ENCODE measurements around the gene BLM. TPM values are rescaled to one million over a fixed set of nuclear protein-coding genes. Genes with fewer than 3 reads are reported as not detected.
"Not testable (repeated sequence)": the region's sequence is repeated elsewhere in the genome, so short reads cannot be mapped to it uniquely, and the experiment has no call there.

Gene BLM
- total RNA-seq, 3 donors from 2014 or later = 21.4 to 25.6 (median 23.5) TPM

- H3K27me3 Mint-ChIP-seq (ENCODE audit: low read depth) = peaks cover 2% of the 10 kb centered on the region
- no peak for ATAC-seq
- no peak for DNase-seq
- H3K36me3 Mint-ChIP-seq (ENCODE audit: insufficient read depth) = no peaks in the 10 kb centered on the region
- H3K4me3 Mint-ChIP-seq = no peak overlapping the region
- H3K4me1 Mint-ChIP-seq (ENCODE audit: low read depth) = peaks cover 20% of the 10 kb centered on the region
- H3K9me3 Mint-ChIP-seq = no peaks in the 10 kb centered on the region
Measured at GRCh38 chr15:90684281-90684680, 32.9 kb upstream of the BLM start.

- H3K4me1 Mint-ChIP-seq (ENCODE audit: low read depth) = peaks cover 17% of the 10 kb centered on the region
- H3K36me3 Mint-ChIP-seq (ENCODE audit: insufficient read depth) = no peaks in the 10 kb centered on the region
- ATAC-seq = no peak
- no peak for DNase-seq
- H3K4me3 Mint-ChIP-seq = no peak overlapping the region
- H3K27me3 Mint-ChIP-seq (ENCODE audit: low read depth) = peaks cover 2% of the 10 kb centered on the region
- no peaks in the 10 kb centered on the region for H3K9me3 Mint-ChIP-seq
Measured at GRCh38 chr15:90685591-90686434, 31.3 kb upstream of the BLM start.

GRCh38 chr15:90686435-90687218, 30.5 kb upstream of the BLM start:
- peaks cover 17% of the 10 kb centered on the region for H3K4me1 Mint-ChIP-seq (ENCODE audit: low read depth)
- no peak for DNase-seq
- H3K27me3 Mint-ChIP-seq (ENCODE audit: low read depth) = peaks cover 2% of the 10 kb centered on the region
- ATAC-seq = peak; percentile 95
- no peak overlapping the region for H3K4me3 Mint-ChIP-seq
- no peaks in the 10 kb centered on the region for H3K36me3 Mint-ChIP-seq (ENCODE audit: insufficient read depth)
- no peaks in the 10 kb centered on the region for H3K9me3 Mint-ChIP-seq

GRCh38 chr15:90689326-90689961, 27.7 kb upstream of the BLM start:
- peaks cover 18% of the 10 kb centered on the region for H3K4me1 Mint-ChIP-seq (ENCODE audit: low read depth)
- not testable (repeated sequence) for H3K4me3 Mint-ChIP-seq; H3K36me3 Mint-ChIP-seq (ENCODE audit: insufficient read depth); H3K27me3 Mint-ChIP-seq (ENCODE audit: low read depth); DNase-seq; H3K9me3 Mint-ChIP-seq; ATAC-seq

GRCh38 chr15:90690585-90690984, 26.6 kb upstream of the BLM start:
- Mint-ChIP-seq H3K4me3 (no peak overlapping the region), H3K4me1 (ENCODE audit: low read depth) (peaks cover 15% of the 10 kb centered on the region), H3K36me3 (ENCODE audit: insufficient read depth) (no peaks in the 10 kb centered on the region), H3K27me3 (ENCODE audit: low read depth) (no peaks in the 10 kb centered on the region), H3K9me3 (no peaks in the 10 kb centered on the region)
- DNase-seq = no peak
- ATAC-seq = no peak

GRCh38 chr15:90691369-90691768, 25.8 kb upstream of the BLM start:
- Mint-ChIP-seq H3K4me1 (ENCODE audit: low read depth) (peaks cover 10% of the 10 kb centered on the region), H3K4me3 (no peak overlapping the region), H3K9me3 (no peaks in the 10 kb centered on the region), H3K36me3 (ENCODE audit: insufficient read depth) (no peaks in the 10 kb centered on the region), H3K27me3 (ENCODE audit: low read depth) (no peaks in the 10 kb centered on the region)
- ATAC-seq = no peak
- no peak for DNase-seq

GRCh38 chr15:90691982-90692773, 25.0 kb upstream of the BLM start:
- ATAC-seq (no peak), DNase-seq (no peak)
- Mint-ChIP-seq H3K36me3 (ENCODE audit: insufficient read depth) (no peaks in the 10 kb centered on the region), H3K4me1 (ENCODE audit: low read depth) (peaks cover 2% of the 10 kb centered on the region), H3K9me3 (no peaks in the 10 kb centered on the region), H3K4me3 (no peak overlapping the region), H3K27me3 (ENCODE audit: low read depth) (no peaks in the 10 kb centered on the region)

- peaks cover 1% of the 10 kb centered on the region for H3K4me1 Mint-ChIP-seq (ENCODE audit: low read depth)
- H3K36me3 Mint-ChIP-seq (ENCODE audit: insufficient read depth) = no peaks in the 10 kb centered on the region
Measured at GRCh38 chr15:90694987-90695386, 22.2 kb upstream of the BLM start.

GRCh38 chr15:90697175-90697574, 20.0 kb upstream of the BLM start:
- DNase-seq (no peak), ATAC-seq (no peak)
- peaks cover 1% of the 10 kb centered on the region for H3K4me1 Mint-ChIP-seq (ENCODE audit: low read depth)
- no peaks in the 10 kb centered on the region for H3K36me3 Mint-ChIP-seq (ENCODE audit: insufficient read depth)
- H3K27me3 Mint-ChIP-seq (ENCODE audit: low read depth) = no peaks in the 10 kb centered on the region
- no peak overlapping the region for H3K4me3 Mint-ChIP-seq
- H3K9me3 Mint-ChIP-seq = no peaks in the 10 kb centered on the region

More at GRCh38 chr15:90694987-90695386, 22.2 kb upstream of the BLM start:
- Mint-ChIP-seq H3K4me3 (no peak overlapping the region), H3K27me3 (ENCODE audit: low read depth) (no peaks in the 10 kb centered on the region), H3K9me3 (no peaks in the 10 kb centered on the region)
- ATAC-seq (no peak), DNase-seq (no peak)

GRCh38 chr15:90698629-90699028, 18.5 kb upstream of the BLM start:
- DNase-seq (no peak), ATAC-seq (no peak)
- peaks cover 13% of the 10 kb centered on the region for H3K9me3 Mint-ChIP-seq
- H3K36me3 Mint-ChIP-seq (ENCODE audit: insufficient read depth) = peaks cover 1% of the 10 kb centered on the region
- no peaks in the 10 kb centered on the region for H3K27me3 Mint-ChIP-seq (ENCODE audit: low read depth)
- H3K4me3 Mint-ChIP-seq = no peak overlapping the region
- peaks cover 1% of the 10 kb centered on the region for H3K4me1 Mint-ChIP-seq (ENCODE audit: low read depth)

GRCh38 chr15:90701048-90701447, 16.1 kb upstream of the BLM start:
- H3K9me3 Mint-ChIP-seq = peaks cover 13% of the 10 kb centered on the region
- H3K27me3 Mint-ChIP-seq (ENCODE audit: low read depth) = no peaks in the 10 kb centered on the region
- H3K4me3 Mint-ChIP-seq = no peak overlapping the region
- no peaks in the 10 kb centered on the region for H3K4me1 Mint-ChIP-seq (ENCODE audit: low read depth)
- no peak for DNase-seq
- no peak for ATAC-seq
- H3K36me3 Mint-ChIP-seq (ENCODE audit: insufficient read depth) = peaks cover 3% of the 10 kb centered on the region

GRCh38 chr15:90701880-90702630, 15.1 kb upstream of the BLM start:
- H3K36me3 Mint-ChIP-seq (ENCODE audit: insufficient read depth) = peaks cover 3% of the 10 kb centered on the region
- no peaks in the 10 kb centered on the region for H3K27me3 Mint-ChIP-seq (ENCODE audit: low read depth)
- ATAC-seq = no peak
- DNase-seq = no peak
- peaks cover 13% of the 10 kb centered on the region for H3K9me3 Mint-ChIP-seq
- H3K4me3 Mint-ChIP-seq = no peak overlapping the region
- no peaks in the 10 kb centered on the region for H3K4me1 Mint-ChIP-seq (ENCODE audit: low read depth)

GRCh38 chr15:90703455-90703854, 13.7 kb upstream of the BLM start:
- Mint-ChIP-seq H3K27me3 (ENCODE audit: low read depth) (no peaks in the 10 kb centered on the region), H3K4me1 (ENCODE audit: low read depth) (no peaks in the 10 kb centered on the region), H3K36me3 (ENCODE audit: insufficient read depth) (peaks cover 3% of the 10 kb centered on the region), H3K9me3 (peaks cover 13% of the 10 kb centered on the region), H3K4me3 (no peak overlapping the region)
- ATAC-seq (no peak), DNase-seq (no peak)

All from activated T-cell treated with anti-CD3 and anti-CD28 coated beads, Interleukin-2, amount 50 U/mL, for 4 hours (primary cell).